ENCODE data around the gene RAB3GAP2.

GRCh38 chr1:220243947-220244346 is 28.3 kb downstream of the RAB3GAP2 start:
- TF ChIP-seq CTCF (IDR thresholded peaks at IDR 0.05) (no peak), POLR2A (IDR thresholded peaks at IDR 0.05) (no peak)

All from right lobe of liver (tissue), 4 donors.